K562 (cell line): ENCODE data around the gene LAMB1. TPM values are rescaled to one million over a fixed set of nuclear protein-coding genes. Genes with fewer than 3 reads are reported as not detected.

ENCODE experiments used
- ATAC-seq: fragments of 200-7000 bp; cut with Tn5 transposase; 3 replicates; pipeline ENCODE4 v1.9.1; 2020; ENCODE audit warnings: moderate library complexity
- BruUV-seq: library from RNA; stranded (reverse); fragments of 400-500 nt; replicated peaks from 2 replicates; lab custom pipeline; 2021; lab: Mats Ljungman, UMichigan
- CTCF ChIA-PET: fragments of 300-600 bp; formaldehyde crosslinking; extraction: SDS; loops from one replicate; lab custom pipeline; 2021; ENCODE audit warnings: low intra/inter-chr PET ratio; lab: Yijun Ruan, JAX
- POLR2A ChIA-PET: fragments of 300-600, 350-650 bp; sonication (Branson Sonifier 250); formaldehyde crosslinking; extraction: SDS; loops from one replicate; lab custom pipeline; 2021; ENCODE audit warnings: antibody characterized with exemption, inconsistent platforms; lab: Yijun Ruan, JAX
- DNase-seq, 4 experiments: peaks; one replicate each; pipeline versions ENCODE4 v3.0.0 to v3.0.0-alpha.2; 2011 to 2018; ENCODE audit warnings: low spot score in 3 of 4, mixed read lengths in 3 of 4; ENCODE audit errors: extremely low read depth in 1 of 4
- FAIRE-seq: peaks from 2 replicates; lab custom pipeline; 2011; peaks lifted over from hg19 to GRCh38; lab: Jason Lieb, UNC
- H2AFZ ChIP-seq: 2 replicates; pipeline ENCODE4 v1.6.0; 2011; ENCODE audit warnings: low read depth, low read length, control low read depth, inconsistent platforms
- H3K27ac ChIP-seq: fragments of 200-600 bp; 3 replicates; pipeline ENCODE4 v1.8.0; 2011; ENCODE audit warnings: low read depth, mild to moderate bottlenecking, control low read depth, inconsistent platforms, low read length, moderate library complexity, mixed read lengths; ENCODE audit errors: extremely low read depth
- H3K27me3 ChIP-seq, 2 experiments: fragments of 300-600 bp in 1 of 2; 2 replicates in 1 of 2; 3 replicates in 1 of 2; pipeline versions ENCODE4 v1.6.0 to v1.8.0; 2011; ENCODE audit warnings: inconsistent platforms in 2 of 2, low read length in 2 of 2, mild to moderate bottlenecking in 1 of 2, mixed read lengths in 1 of 2, moderate library complexity in 1 of 2; ENCODE audit not compliant: control insufficient read depth in 2 of 2, insufficient read depth in 2 of 2
- H3K36me3 ChIP-seq: fragments of 300-600 bp; 3 replicates; pipeline ENCODE4 v1.8.0; 2011; ENCODE audit warnings: mild to moderate bottlenecking, low read length, inconsistent platforms; ENCODE audit not compliant: control insufficient read depth, insufficient read depth
- H3K4me1 ChIP-seq, 2 experiments: fragments of 200-600 bp in 1 of 2; replicated peaks in 1 of 2; 2 replicates in 1 of 2; 3 replicates in 1 of 2; pipeline versions ENCODE4 v1.5.1 to v1.8.0; 2011; ENCODE audit warnings: inconsistent platforms in 2 of 2, low read length in 2 of 2, mild to moderate bottlenecking in 1 of 2, mixed read lengths in 1 of 2, moderate library complexity in 1 of 2; ENCODE audit not compliant: control insufficient read depth in 2 of 2, insufficient read depth in 2 of 2
- H3K4me2 ChIP-seq: 2 replicates; pipeline ENCODE4 v1.6.1; 2011; ENCODE audit warnings: low read length, control low read depth, inconsistent platforms, mixed read lengths; ENCODE audit not compliant: insufficient read depth
- H3K4me3 ChIP-seq: fragments of 200-600 bp; sonication (generic), shearing (Covaris generic); 2 replicates; pipeline ENCODE4 v1.5.1; 2016; ENCODE audit warnings: control low read depth, inconsistent platforms
- H3K79me2 ChIP-seq: fragments of 200-600 bp; 3 replicates; pipeline ENCODE4 v1.8.0; 2011; ENCODE audit warnings: low read length, inconsistent platforms; ENCODE audit not compliant: control insufficient read depth, insufficient read depth
- H3K9ac ChIP-seq, 2 experiments: 2 replicates each; pipeline versions ENCODE4 v1.6.0 to v1.6.1; 2011; ENCODE audit warnings: low read depth in 2 of 2, low read length in 2 of 2, control low read depth in 1 of 2, inconsistent platforms in 1 of 2, mild to moderate bottlenecking in 1 of 2, mixed read lengths in 1 of 2; ENCODE audit not compliant: insufficient read depth in 1 of 2
- H3K9me1 ChIP-seq: one replicate; pipeline ENCODE4 v1.6.0; 2011; ENCODE audit warnings: inconsistent platforms, mild to moderate bottlenecking, low read length, moderate library complexity; ENCODE audit not compliant: control insufficient read depth, insufficient read depth
- H3K9me3 ChIP-seq: replicated peaks from 2 replicates; pipeline ENCODE4 v1.5.1; 2011; ENCODE audit warnings: low read depth, low read length, inconsistent platforms; ENCODE audit not compliant: control insufficient read depth, insufficient read depth
- H4K20me1 ChIP-seq: replicated peaks from 2 replicates; pipeline ENCODE4 v1.6.1; 2011; ENCODE audit warnings: low read length, inconsistent platforms, mixed read lengths; ENCODE audit not compliant: control insufficient read depth, insufficient read depth
- ARNT ChIP-seq, 2 experiments: fragments of 450-650 bp; IDR thresholded peaks; 2 replicates each; pipeline ENCODE4 v1.6.1; 2016; ENCODE audit warnings: mild to moderate bottlenecking in 1 of 2
- MNT ChIP-seq, 2 experiments: fragments of 450-650 bp; conservative IDR thresholded peaks; 2 replicates each; pipeline ENCODE4 v1.6.1; 2017; ENCODE audit warnings: mild to moderate bottlenecking in 2 of 2, moderate library complexity in 2 of 2
- SIN3A ChIP-seq, 2 experiments: fragments of 150-350 bp in 1 of 2; IDR thresholded peaks; 2 replicates each; pipeline ENCODE4 v1.6.1; 2011 to 2016; ENCODE audit warnings: borderline replicate concordance in 2 of 2, low read depth in 2 of 2, low read length in 2 of 2, mild to moderate bottlenecking in 2 of 2, moderate library complexity in 2 of 2; ENCODE audit not compliant: control insufficient read depth in 1 of 2
- TCF7 ChIP-seq: sonication (generic); IDR thresholded peaks from 2 replicates; pipeline ENCODE4 v1.6.1; 2016; ENCODE audit warnings: antibody characterized with exemption, borderline replicate concordance
- ZNF197 ChIP-seq: fragments of 200-800 bp; sonication (Bioruptor generic); IDR thresholded peaks from 2 replicates; pipeline ENCODE4 v1.6.1; 2016; ENCODE audit warnings: low read depth, missing genetic modification characterization, missing compliant biosample characterization
- WGBS: fragments of 100-300 bp; shearing (Covaris generic); methylation state at CpG from one replicate; pipeline ENCODE4 v1.1.6; 2016; ENCODE audit warnings: low coverage, mixed read lengths; ENCODE audit not compliant: insufficient coverage; ENCODE audit errors: missing lambda C conversion rate; 5-methylcytosine and 5-hydroxymethylcytosine counted together
- in situ Hi-C: fragments of 300-500 bp; cut with MboI; formaldehyde crosslinking; loops from 4 replicates; pipeline ENCODE4 v1.15.0; 2018; ENCODE audit warnings: inconsistent platforms, mixed read lengths
- intact Hi-C: fragments of 100-400 bp; cut with micrococcal nuclease; formaldehyde crosslinking; loops from 2 replicates; pipeline ENCODE4 v1.14.2; 2022
- polyA plus RNA-seq, 8 experiments: library from polyadenylated mRNA; depleted of rRNA in 4 of 8; stranded (reverse) in 5 of 8; unstranded in 3 of 8; fragments of >200 nt; fragmentation: Nextera tagmentation in 2 of 8; fragmentation: Illumina TruSeq in 1 of 8; extraction: Ambion mirVana in 2 of 8; extraction: Trizol in 1 of 8; gene quantifications; 2 replicates each; pipeline versions ENCODE4 v1.2.1 to v1.2.3, GENCODE V29; 2011 to 2014; ENCODE audit warnings: inconsistent platforms in 1 of 8, missing spikeins in 1 of 8
- total RNA-seq, 7 experiments: library from RNA; depleted of rRNA in 6 of 7; stranded (reverse); fragments of >200 nt in 6 of 7; fragmentation: Illumina TruSeq in 2 of 7; extraction: Trizol in 2 of 7; gene quantifications; 2 replicates each; pipeline versions ENCODE4 v1.2.1 to v1.2.3, GENCODE V29; 2011 to 2021; ENCODE audit warnings: low replicate concordance in 1 of 7
- TF ChIP-seq, protein P1 (sequence below): fragments of 450-650 bp; IDR thresholded peaks from 2 replicates; pipeline ENCODE4 v1.7.0; 2016; ENCODE audit warnings: borderline replicate concordance

LAMB1 gene
- total and polyA plus RNA-seq, 9 of the 15 experiments (the other 6 are each of a cell fraction or from before 2014, with no cell fraction given) = 6.0 to 17.7 (median 12.3) TPM

GRCh38 chr7:107946881-107947280 is 56.1 kb downstream of the LAMB1 start:
- H2AFZ ChIP-seq = no peak overlapping the region
- no peaks in the 10 kb centered on the region for H3K9me1 ChIP-seq
- BruUV-seq = no TSS peak
- H3K27ac ChIP-seq = no peak overlapping the region
- H3K4me2 ChIP-seq = no peak overlapping the region
- DNase-seq = no peak
- CTCF ChIA-PET = no interaction called here
- H4K20me1 ChIP-seq = no peaks in the 10 kb centered on the region
- no peak overlapping the region for H3K9ac ChIP-seq
- in situ Hi-C loops (no loop called here), intact Hi-C loops (loop anchor here (5.0 kb wide), 1 partner anchor 200 kb away; no protein-coding TSS in a partner anchor)
- FAIRE-seq = no peak
- POLR2A ChIA-PET = interaction anchor here (0.7 to 1.1 kb wide), 2 partner anchors 9 to 15 kb away, joined by 3 read pairs; no protein-coding TSS in a partner anchor
- WGBS = 33% methylated on average over 6 of the region's 6 CpGs
- no peaks in the 10 kb centered on the region for H3K9me3 ChIP-seq
- peaks cover 15% of the 10 kb centered on the region; the same call in 2 of the 3 replicates for H3K36me3 ChIP-seq
- no peak for ATAC-seq
- H3K4me3 ChIP-seq = no peak overlapping the region
- no peaks in the 10 kb centered on the region for H3K79me2 ChIP-seq
- peaks cover 0 to 3% of the 10 kb centered on the region in 2 experiments; a peak in 1 of 5 replicates for H3K4me1 ChIP-seq
- no peak for TF ChIP-seq MNT (conservative IDR thresholded peaks at IDR 0.05)
- TF ChIP-seq ARNT (IDR thresholded peaks at IDR 0.05) = no peak
- TF ChIP-seq, protein P1, sequence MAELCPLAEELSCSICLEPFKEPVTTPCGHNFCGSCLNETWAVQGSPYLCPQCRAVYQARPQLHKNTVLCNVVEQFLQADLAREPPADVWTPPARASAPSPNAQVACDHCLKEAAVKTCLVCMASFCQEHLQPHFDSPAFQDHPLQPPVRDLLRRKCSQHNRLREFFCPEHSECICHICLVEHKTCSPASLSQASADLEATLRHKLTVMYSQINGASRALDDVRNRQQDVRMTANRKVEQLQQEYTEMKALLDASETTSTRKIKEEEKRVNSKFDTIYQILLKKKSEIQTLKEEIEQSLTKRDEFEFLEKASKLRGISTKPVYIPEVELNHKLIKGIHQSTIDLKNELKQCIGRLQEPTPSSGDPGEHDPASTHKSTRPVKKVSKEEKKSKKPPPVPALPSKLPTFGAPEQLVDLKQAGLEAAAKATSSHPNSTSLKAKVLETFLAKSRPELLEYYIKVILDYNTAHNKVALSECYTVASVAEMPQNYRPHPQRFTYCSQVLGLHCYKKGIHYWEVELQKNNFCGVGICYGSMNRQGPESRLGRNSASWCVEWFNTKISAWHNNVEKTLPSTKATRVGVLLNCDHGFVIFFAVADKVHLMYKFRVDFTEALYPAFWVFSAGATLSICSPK = no peak
- TF ChIP-seq ZNF197 (CRISPR knock-in tag) = no peak
- no peak for TF ChIP-seq SIN3A (IDR thresholded peaks at IDR 0.05; ENCODE audit: borderline replicate concordance in 2 of 2, control insufficient read depth in 1 of 2, low read depth in 2 of 2, low read length in 2 of 2)
- TF ChIP-seq TCF7 = no peak
- H3K27me3 ChIP-seq = no peaks in the 10 kb centered on the region
